GM12878 (cell line): ENCODE measurements around the gene MAMDC4. TPM values are rescaled to one million over a fixed set of nuclear protein-coding genes. Genes with fewer than 3 reads are reported as not detected.

Experiments used
- ETV6 ChIP-seq, 2 experiments: fragments of 450-650 bp in 1 of 2; IDR thresholded peaks in 1 of 2; conservative IDR thresholded peaks in 1 of 2; 2 replicates each; pipeline ENCODE4 v1.6.1; 2014; ENCODE audit warnings: antibody characterized with exemption in 1 of 2, borderline replicate concordance in 1 of 2, low read depth in 1 of 2, mild to moderate bottlenecking in 1 of 2, moderate library complexity in 1 of 2
- HSF1 ChIP-seq: fragments of 150-350 bp; IDR thresholded peaks from 2 replicates; pipeline ENCODE4 v1.6.1; 2014; ENCODE audit warnings: mild to moderate bottlenecking, low read depth, low read length
- IKZF1 ChIP-seq: fragments of 450-650 bp; conservative IDR thresholded peaks from 2 replicates; pipeline ENCODE4 v1.6.1; 2017; ENCODE audit warnings: antibody characterized with exemption, mild to moderate bottlenecking
- IRF4 ChIP-seq: IDR thresholded peaks from 2 replicates; pipeline ENCODE4 v1.6.1; 2011; ENCODE audit warnings: low read depth, low read length
- JUND ChIP-seq: IDR thresholded peaks from 2 replicates; pipeline ENCODE4 v1.6.1; 2012; ENCODE audit warnings: low read depth, mild to moderate bottlenecking, low read length, improper control_type of control experiment, moderate library complexity
- KLF5 ChIP-seq: fragments of 450-650 bp; IDR thresholded peaks from 2 replicates; pipeline ENCODE4 v1.6.1; 2014; ENCODE audit warnings: mild to moderate bottlenecking; ENCODE audit not compliant: partially characterized antibody
- MTA2 ChIP-seq: fragments of 450-650 bp; IDR thresholded peaks from 2 replicates; pipeline ENCODE4 v1.6.1; 2016; ENCODE audit warnings: low read depth, mild to moderate bottlenecking, moderate library complexity
- SIX5 ChIP-seq: IDR thresholded peaks from 2 replicates; pipeline ENCODE4 v1.6.1; 2011; ENCODE audit warnings: mild to moderate bottlenecking, low read depth, low read length, moderate library complexity; ENCODE audit not compliant: severe bottlenecking
- SP1 ChIP-seq: IDR thresholded peaks from one replicate; pipeline ENCODE4 v1.6.1; 2011; ENCODE audit warnings: low read depth, low read length
- STAT1 ChIP-seq: fragments of 450-650 bp; conservative IDR thresholded peaks from 2 replicates; pipeline ENCODE4 v1.6.1; 2014; ENCODE audit warnings: antibody characterized with exemption, mild to moderate bottlenecking
- TBL1XR1 ChIP-seq: IDR thresholded peaks from 2 replicates; pipeline ENCODE4 v1.6.1; 2012; ENCODE audit warnings: low read depth, low read length, improper control_type of control experiment
- ZNF24 ChIP-seq: fragments of 450-650 bp; IDR thresholded peaks from 2 replicates; pipeline ENCODE4 v1.6.1; 2017; ENCODE audit warnings: antibody characterized with exemption, mild to moderate bottlenecking
- polyA plus RNA-seq, 11 experiments: library from polyadenylated mRNA; depleted of rRNA in 4 of 11; unstranded in 6 of 11; stranded (reverse) in 5 of 11; fragments of >200 nt; fragmentation: Nextera tagmentation in 4 of 11; fragmentation: Illumina TruSeq in 1 of 11; extraction: Ambion mirVana in 4 of 11; extraction: Trizol in 1 of 11; gene quantifications; 1 replicate in 1 of 11; 2 replicates in 10 of 11; pipeline versions ENCODE4 v1.2.1 to v1.2.3, GENCODE V29; 2011 to 2016; ENCODE audit warnings: inconsistent platforms in 2 of 11, missing spikeins in 2 of 11, low read depth in 1 of 11
- total RNA-seq, 4 experiments: library from RNA; depleted of rRNA in 3 of 4; stranded (reverse); fragments of >200 nt in 3 of 4; fragmentation: Illumina TruSeq in 1 of 4; extraction: Trizol in 1 of 4; gene quantifications; 2 replicates each; pipeline versions ENCODE4 v1.2.1 to v1.2.3, GENCODE V29; 2013 to 2021

Gene MAMDC4
- total and polyA plus RNA-seq, 10 of the 15 experiments (the other 5 are each of a cell fraction or from before 2014, with no cell fraction given), result 0.22 to 5.7 (median 2.4) TPM; not detected in 1

DNA sequence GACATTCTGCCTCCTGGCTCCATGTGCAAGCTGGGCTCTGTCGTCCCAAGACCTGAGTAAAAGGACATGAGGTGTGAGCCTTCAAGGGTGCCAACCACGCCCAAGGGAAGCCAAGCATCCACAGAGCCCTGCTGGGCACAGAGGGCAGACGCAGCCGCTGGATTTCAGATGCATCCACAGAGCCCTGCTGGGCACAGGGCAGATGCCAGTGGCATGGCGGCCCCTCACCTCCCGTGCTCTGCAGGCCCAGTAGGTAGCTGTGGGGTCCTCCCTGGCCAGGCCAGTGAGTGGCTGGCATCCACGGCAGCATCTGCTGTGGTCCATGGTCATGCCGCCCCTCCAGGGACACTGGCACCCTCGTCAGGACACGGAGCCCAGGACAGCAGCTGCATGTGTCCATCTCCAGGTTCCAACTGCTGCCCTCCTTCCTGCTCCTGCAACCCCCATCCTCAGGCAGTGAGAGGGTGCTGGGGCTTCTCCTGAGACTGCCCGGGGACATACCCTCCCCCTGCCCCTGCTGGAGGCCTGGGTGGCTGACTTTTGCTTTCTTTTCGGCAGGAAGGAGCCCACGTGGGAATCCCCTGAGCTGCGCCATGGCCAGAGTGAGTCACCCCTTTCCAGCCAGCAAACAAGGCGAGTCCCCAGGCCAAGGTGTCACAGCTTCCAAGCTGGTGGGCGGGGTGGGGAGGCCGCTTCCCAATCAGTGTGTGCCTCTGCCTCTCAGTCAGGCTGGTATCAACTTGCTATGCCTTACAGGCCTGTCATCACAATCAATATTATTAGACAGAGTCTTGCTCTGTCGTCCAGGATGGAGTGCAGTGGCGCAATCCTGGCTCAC is 30.2 kb downstream of the MAMDC4 start (continued):
- TF ChIP-seq HSF1 (no peak), SP1 (peak; percentile 32), ZNF24 (no peak), JUND (peak; percentile 79; the same call in 1 of the 2 replicates), IRF4 (0 out of 2 replicates have a peak, but pooled peaks have one; percentile 11), MTA2 (no peak; the same call in 1 of the 2 replicates), KLF5 (no peak), IKZF1 (peak; percentile 81), TBL1XR1 (peak; percentile 55; the same call in 1 of the 2 replicates), ETV6 (conservative IDR thresholded peaks at IDR 0.05 in 1 of 2, IDR thresholded peaks at IDR 0.05 in 1 of 2; ENCODE audit: borderline replicate concordance in 1 of 2, low read depth in 1 of 2) (no peak), SIX5 (no peak), STAT1 (no peak)
